Upper lobe of left lung (tissue), 6 donors: Measurements from ENCODE around the gene UBTF. TPM values are rescaled to one million over a fixed set of nuclear protein-coding genes. Genes with fewer than 3 reads are reported as not detected.

ENCODE experiments used
- ATAC-seq, 2 donors: fragments of 200-7000 bp; cut with Tn5 transposase; one replicate each; pipeline ENCODE4 v1.9.1; 2022; ENCODE audit warnings: mild to moderate bottlenecking in 2 of 2, moderate library complexity in 2 of 2; ENCODE audit not compliant: low FRiP score in 2 of 2
- DNase-seq, 2 donors: peaks; one replicate each; pipeline ENCODE4 v3.0.0-alpha.2; 2019 to 2020
- H3K27ac ChIP-seq, 4 donors: fragments of 200-600 bp; sonication (generic); one replicate each; pipeline ENCODE4 v1.5.1; 2016 to 2019
- H3K27me3 ChIP-seq, 4 donors: fragments of 200-600 bp; sonication (generic); one replicate each; pipeline ENCODE4 v1.5.1; 2017 to 2019
- H3K36me3 ChIP-seq, 4 donors: fragments of 200-600 bp; sonication (generic); one replicate each; pipeline ENCODE4 v1.5.1; 2016 to 2019
- H3K4me1 ChIP-seq, 4 donors: fragments of 200-600 bp; sonication (generic); one replicate each; pipeline ENCODE4 v1.5.1; 2018 to 2019
- H3K4me3 ChIP-seq, 4 donors: fragments of 200-600 bp; sonication (generic); one replicate each; pipeline ENCODE4 v1.5.1; 2017 to 2019; ENCODE audit warnings: mild to moderate bottlenecking in 2 of 4, moderate library complexity in 1 of 4
- H3K9me3 ChIP-seq, 4 donors: fragments of 200-600 bp; sonication (generic); one replicate each; pipeline ENCODE4 v1.5.1; 2018 to 2019
- EP300 ChIP-seq, 4 donors: sonication (generic); formaldehyde crosslinking; IDR thresholded peaks; one replicate each; pipeline ENCODE4 v1.5.1; 2017; ENCODE audit warnings: antibody characterized with exemption in 4 of 4, control low read depth in 2 of 4
- POLR2A ChIP-seq, 4 donors: fragments of 450-650 bp; IDR thresholded peaks; one replicate each; pipeline ENCODE4 v1.5.1; 2016 to 2017; ENCODE audit warnings: antibody characterized with exemption in 4 of 4, mild to moderate bottlenecking in 2 of 4
- POLR2AphosphoS5 ChIP-seq, 2 donors: sonication (generic); formaldehyde crosslinking; IDR thresholded peaks; one replicate each; pipeline ENCODE4 v1.5.1; 2017; ENCODE audit warnings: antibody characterized with exemption in 2 of 2
- WGBS, 2 donors: methylation state at CpG; one replicate each; pipeline ENCODE4 v1.1.5; 2017 to 2018; 5-methylcytosine and 5-hydroxymethylcytosine counted together
- total RNA-seq, 6 donors: library from RNA; depleted of rRNA in 4 of 6; stranded (reverse); fragments of >200 nt in 4 of 6; gene quantifications; one replicate each; pipeline versions ENCODE4 v1.1.0 to v1.2.1, GENCODE V29; 2016 to 2021
- TF ChIP-seq, protein P1 (sequence below), 6 experiments: fragments of 450-650 bp in 4 of 6; fragments of 200-600 bp in 2 of 6; sonication (generic) in 2 of 6; IDR thresholded peaks; one replicate each; pipeline ENCODE4 v1.5.1; 2016 to 2019; ENCODE audit warnings: antibody characterized with exemption in 6 of 6
- donor health status: DM: no; HTN: no; CAD: no; lungs with moderate emphysema.
- donor health status: DM: no; HTN: yes; CAD: no; lungs with severe emphysema.

Gene UBTF
- total RNA-seq, 6 donors from 2014 or later, result 41.2 to 94.3 (median 67.6) TPM

DNA sequence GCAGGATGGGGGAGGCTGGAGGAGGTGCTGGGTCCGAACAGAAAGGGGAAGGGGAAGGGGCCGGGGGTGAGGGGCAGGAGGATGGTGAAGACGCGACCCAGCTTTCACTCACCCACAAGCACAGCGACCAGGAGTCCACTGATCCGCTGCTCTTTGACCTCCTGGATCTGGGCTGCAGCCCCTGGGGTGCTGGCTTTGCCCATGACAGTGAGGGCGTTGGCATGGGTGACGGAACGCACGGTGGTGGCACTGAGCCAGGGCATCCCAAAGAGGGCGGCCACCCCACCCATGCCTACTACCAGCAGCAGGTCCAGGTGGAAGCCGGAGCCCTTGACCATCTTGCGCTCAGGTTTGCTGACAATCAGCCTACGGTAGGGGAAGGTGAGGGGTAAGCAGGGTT, 33.5 kb upstream of the UBTF start:
- Histone ChIP-seq H3K36me3 (no peaks in the 10 kb centered on the region), H3K4me1 (peaks cover 0 to 3% (median 2%) of the 10 kb centered on the region in 4 donors), H3K4me3 (no peak overlapping the region), H3K27ac (no peak overlapping the region), H3K27me3 (no peaks in the 10 kb centered on the region), H3K9me3 (no peaks in the 10 kb centered on the region)
- peak in 1 of 2 donors; percentile 54 for DNase-seq
- ATAC-seq, result no peak
- TF ChIP-seq POLR2AphosphoS5 (IDR thresholded peaks at IDR 0.05) (no peak), POLR2A (IDR thresholded peaks at IDR 0.05) (no peak), EP300 (IDR thresholded peaks at IDR 0.05) (no peak)
- TF ChIP-seq, protein P1, sequence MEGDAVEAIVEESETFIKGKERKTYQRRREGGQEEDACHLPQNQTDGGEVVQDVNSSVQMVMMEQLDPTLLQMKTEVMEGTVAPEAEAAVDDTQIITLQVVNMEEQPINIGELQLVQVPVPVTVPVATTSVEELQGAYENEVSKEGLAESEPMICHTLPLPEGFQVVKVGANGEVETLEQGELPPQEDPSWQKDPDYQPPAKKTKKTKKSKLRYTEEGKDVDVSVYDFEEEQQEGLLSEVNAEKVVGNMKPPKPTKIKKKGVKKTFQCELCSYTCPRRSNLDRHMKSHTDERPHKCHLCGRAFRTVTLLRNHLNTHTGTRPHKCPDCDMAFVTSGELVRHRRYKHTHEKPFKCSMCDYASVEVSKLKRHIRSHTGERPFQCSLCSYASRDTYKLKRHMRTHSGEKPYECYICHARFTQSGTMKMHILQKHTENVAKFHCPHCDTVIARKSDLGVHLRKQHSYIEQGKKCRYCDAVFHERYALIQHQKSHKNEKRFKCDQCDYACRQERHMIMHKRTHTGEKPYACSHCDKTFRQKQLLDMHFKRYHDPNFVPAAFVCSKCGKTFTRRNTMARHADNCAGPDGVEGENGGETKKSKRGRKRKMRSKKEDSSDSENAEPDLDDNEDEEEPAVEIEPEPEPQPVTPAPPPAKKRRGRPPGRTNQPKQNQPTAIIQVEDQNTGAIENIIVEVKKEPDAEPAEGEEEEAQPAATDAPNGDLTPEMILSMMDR (IDR thresholded peaks at IDR 0.05), result no peak
- WGBS, 2 donors, result 78% methylated on average over 11 to 14 of the region's 14 CpGs

DNA sequence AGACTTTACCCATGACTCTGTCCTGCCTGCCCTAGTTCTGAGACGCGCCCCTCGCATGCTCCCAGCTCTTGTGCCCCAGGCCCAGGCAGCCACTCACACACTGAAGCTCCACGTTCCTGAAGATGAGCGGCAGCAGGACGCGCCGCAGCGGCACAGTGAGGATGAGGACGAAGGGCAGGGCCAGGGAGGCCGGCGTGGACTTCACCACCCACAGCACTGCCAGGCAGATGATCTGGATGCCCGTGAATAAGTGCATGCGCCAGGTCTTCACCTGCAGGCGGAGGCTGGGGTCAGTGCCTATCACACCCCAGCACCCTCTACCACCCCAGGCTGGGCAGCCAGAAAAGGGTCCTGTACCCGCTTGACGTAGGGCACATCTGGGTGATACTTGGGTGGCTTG, 31.6 kb upstream of the UBTF start:
- peaks cover 15 to 22% (median 19%) of the 10 kb centered on the region in 4 donors for H3K4me1 ChIP-seq
- no peaks in the 10 kb centered on the region for H3K9me3 ChIP-seq
- ATAC-seq (no peak), DNase-seq (peak in 1 of 2 donors; percentile 72)
- H3K27ac ChIP-seq, result no peak overlapping the region
- 94 to 97% methylated on average over 17 of the region's 17 CpGs for WGBS, 2 donors
- H3K27me3 ChIP-seq, result no peaks in the 10 kb centered on the region
- TF ChIP-seq EP300 (IDR thresholded peaks at IDR 0.05), result no peak
- H3K4me3 ChIP-seq, result no peak overlapping the region
- no peaks in the 10 kb centered on the region for H3K36me3 ChIP-seq

DNA sequence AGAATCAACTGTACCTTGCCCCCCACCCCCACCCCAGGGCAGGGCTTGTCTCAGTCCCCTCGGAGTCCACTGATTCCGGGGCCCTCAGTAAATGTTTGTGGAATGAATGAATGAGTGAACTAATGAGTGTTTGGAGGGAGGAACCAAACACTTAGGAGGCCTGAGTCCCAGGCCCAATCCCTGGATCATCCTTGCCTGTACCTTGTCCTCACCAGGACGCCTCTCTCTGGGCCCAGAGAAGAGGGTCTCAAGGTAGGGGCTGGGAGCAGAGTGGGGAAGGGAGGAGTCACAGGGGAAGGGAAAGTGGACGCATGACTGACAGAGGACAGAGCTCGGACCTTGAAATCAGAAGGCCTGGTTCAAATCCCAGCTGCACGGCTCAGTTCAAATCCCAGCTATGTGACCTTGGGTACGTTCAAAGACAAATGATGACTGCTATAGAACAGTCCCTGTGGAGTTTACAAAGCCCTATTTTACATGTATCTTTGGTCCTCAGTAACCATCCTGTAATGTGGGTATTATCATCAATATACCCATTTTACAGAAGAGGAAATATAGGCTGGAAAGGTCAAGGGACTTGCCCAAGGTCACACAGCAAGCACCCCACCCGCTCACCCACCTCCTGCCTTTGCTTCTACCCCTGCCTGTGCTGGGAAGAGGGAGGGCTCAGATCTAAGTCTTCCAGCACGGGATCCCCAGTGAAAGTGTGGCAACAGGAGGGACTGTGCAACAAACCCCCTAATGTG, 30.2 kb upstream of the UBTF start:
- 93 to 94% methylated on average over 8 to 9 of the region's 9 CpGs for WGBS, 2 donors
- no peak overlapping the region for H3K27ac ChIP-seq
- no peak for ATAC-seq

DNA sequence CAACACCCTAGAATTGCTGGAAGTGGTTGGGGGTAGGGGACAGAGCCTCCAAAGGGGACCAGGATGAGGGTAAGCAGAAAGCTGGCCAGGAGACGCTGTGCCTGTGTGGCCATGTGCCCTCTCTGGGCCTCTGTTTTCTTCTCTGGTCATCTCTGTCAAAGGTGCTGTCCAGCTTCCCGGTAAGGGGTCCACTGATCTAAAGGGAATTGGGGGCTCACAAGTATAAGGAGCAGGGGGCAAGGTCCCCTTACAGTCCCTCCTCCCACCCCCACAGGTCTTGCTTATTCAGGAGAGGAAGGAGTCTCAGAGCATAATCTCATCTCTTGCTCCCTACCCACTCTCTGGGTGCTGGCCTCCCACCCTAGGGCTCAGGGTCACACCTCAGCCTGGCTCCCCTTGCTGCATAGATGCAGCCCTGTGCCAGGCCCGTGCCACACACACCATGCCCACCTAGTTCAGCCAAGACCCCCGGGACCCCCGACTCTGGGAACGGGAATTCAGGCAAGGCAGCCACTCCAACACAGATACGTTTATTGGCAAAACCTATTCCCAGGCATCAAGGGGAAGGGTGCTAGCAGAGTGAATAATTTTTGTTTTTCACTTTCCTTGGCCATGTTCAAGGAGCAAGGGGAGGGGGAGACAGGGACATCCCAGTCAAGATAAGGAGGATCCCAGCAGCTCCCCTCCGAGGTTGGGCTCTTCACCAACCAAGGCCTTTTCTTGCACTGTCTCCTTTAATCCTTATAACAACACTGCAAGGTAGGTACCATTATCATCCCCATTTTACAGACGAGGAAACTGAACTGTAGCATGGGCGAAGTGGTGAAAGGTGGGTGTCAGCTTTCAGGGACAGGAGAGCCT, 28.6 kb upstream of the UBTF start:
- peaks cover 17 to 26% (median 23%) of the 10 kb centered on the region in 4 donors for H3K4me1 ChIP-seq
- no peaks in the 10 kb centered on the region for H3K27me3 ChIP-seq
- H3K27ac ChIP-seq, result no peak overlapping the region
- TF ChIP-seq POLR2AphosphoS5 (IDR thresholded peaks at IDR 0.05) (peak in 1 of 2 donors; percentile 1), EP300 (IDR thresholded peaks at IDR 0.05) (no peak)
- H3K9me3 ChIP-seq, result no peaks in the 10 kb centered on the region
- 77 to 83% methylated on average over 7 to 10 of the region's 10 CpGs for WGBS, 2 donors
- no peaks in the 10 kb centered on the region for H3K36me3 ChIP-seq
- DNase-seq (no peak), ATAC-seq (no peak)
- no peak overlapping the region for H3K4me3 ChIP-seq

More for the DNA sequence above, 30.2 kb upstream of the UBTF start:
- no peaks in the 10 kb centered on the region for H3K27me3 ChIP-seq
- DNase-seq, result no peak
- no peak for TF ChIP-seq POLR2AphosphoS5 (IDR thresholded peaks at IDR 0.05)
- TF ChIP-seq, protein P1 (IDR thresholded peaks at IDR 0.05), result no peak
- no peak for TF ChIP-seq EP300 (IDR thresholded peaks at IDR 0.05)
- no peak for TF ChIP-seq POLR2A (IDR thresholded peaks at IDR 0.05)
- H3K36me3 ChIP-seq, result no peaks in the 10 kb centered on the region
- no peaks in the 10 kb centered on the region for H3K9me3 ChIP-seq
- peaks cover 17 to 26% (median 23%) of the 10 kb centered on the region in 4 donors for H3K4me1 ChIP-seq
- H3K4me3 ChIP-seq, result no peak overlapping the region

DNA sequence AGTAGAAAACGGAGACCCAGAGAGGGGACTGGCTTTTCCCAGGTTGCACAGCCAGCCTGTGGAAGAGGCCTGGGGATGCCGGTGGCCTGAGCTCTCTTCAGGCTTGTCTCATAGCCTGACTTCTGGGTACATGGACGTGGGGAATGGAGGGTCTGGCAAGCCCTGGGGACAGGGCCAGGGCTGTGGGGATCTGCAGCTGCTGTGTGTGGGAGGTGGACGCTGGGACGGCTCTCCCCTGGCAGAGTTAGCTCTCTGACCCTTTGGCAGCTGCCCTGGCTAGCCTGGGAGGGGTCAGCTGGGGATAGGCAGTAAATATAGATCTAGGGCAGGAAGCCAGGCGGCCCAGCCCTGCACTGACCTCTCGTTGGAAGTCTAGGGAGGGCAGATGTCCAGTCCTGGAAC, 28.0 kb upstream of the UBTF start:
- Histone ChIP-seq H3K4me3 (no peak overlapping the region), H3K36me3 (no peaks in the 10 kb centered on the region), H3K27me3 (no peaks in the 10 kb centered on the region), H3K9me3 (no peaks in the 10 kb centered on the region), H3K4me1 (peaks cover 17 to 26% (median 23%) of the 10 kb centered on the region in 4 donors), H3K27ac (peak overlapping the region in 1 of 4 donors; percentile 31)
- DNase-seq (peak in 1 of 2 donors; percentile 28), ATAC-seq (peak; percentile 47 to 57)
- WGBS, 2 donors, result 33 to 72% methylated on average over 4 to 7 of the region's 7 CpGs
- TF ChIP-seq, protein P1 (IDR thresholded peaks at IDR 0.05), result no peak
- TF ChIP-seq POLR2A (IDR thresholded peaks at IDR 0.05), result no peak
- peak in 1 of 2 donors; percentile 10 for TF ChIP-seq POLR2AphosphoS5 (IDR thresholded peaks at IDR 0.05)
